Activated CD4-positive, alpha-beta memory T cell treated with anti-CD3 and anti-CD28 coated beads, Interleukin-2, amount 10 ng/mL, durations not matched to agents 7 days and 5 days (primary cell): ENCODE results near the gene TSKS. TPM values are rescaled to one million over a fixed set of nuclear protein-coding genes. Genes with fewer than 3 reads are reported as not detected.
A peak's percentile ranks its signal among the peaks of the same experiment; 100 is the strongest.
"Not testable (repeated sequence)": the region's sequence is repeated elsewhere in the genome, so short reads cannot be mapped to it uniquely, and the experiment has no call there.

Experiments used
- CTCF ChIA-PET: fragments of 350-600 bp; sonication (Branson Sonifier 250); formaldehyde crosslinking; loops from one replicate; lab custom pipeline; 2021; ENCODE audit warnings: antibody characterized with exemption, inconsistent platforms; lab: Charles Lee
- POLR2A ChIA-PET: fragments of 350-600 bp; sonication (Branson Sonifier 250); formaldehyde crosslinking; loops from one replicate; lab custom pipeline; 2021; ENCODE audit warnings: antibody characterized with exemption; lab: Charles Lee
- DNase-seq: peaks from one replicate; pipeline ENCODE4 v3.0.0-alpha.2; 2020
- H3K27ac Mint-ChIP-seq: one replicate; pipeline ENCODE4 v1.8.0; 2021; ENCODE audit warnings: mild to moderate bottlenecking, mixed read lengths
- H3K27me3 Mint-ChIP-seq: one replicate; pipeline ENCODE4 v1.8.0; 2021; ENCODE audit warnings: mixed read lengths
- H3K36me3 Mint-ChIP-seq: one replicate; pipeline ENCODE4 v1.8.0; 2021; ENCODE audit warnings: low read depth, mixed read lengths
- H3K4me1 Mint-ChIP-seq: one replicate; pipeline ENCODE4 v1.8.0; 2021; ENCODE audit warnings: mixed read lengths
- H3K4me3 Mint-ChIP-seq: one replicate; pipeline ENCODE4 v1.8.0; 2021; ENCODE audit warnings: mild to moderate bottlenecking, mixed read lengths
- H3K9me3 Mint-ChIP-seq: one replicate; pipeline ENCODE4 v1.8.0; 2021; ENCODE audit warnings: mixed read lengths
- total RNA-seq, 2 experiments: library from RNA; stranded (reverse); gene quantifications; one replicate each; pipeline ENCODE4 v1.2.3, GENCODE V29; 2021

Gene TSKS
- total RNA-seq, 2 experiments from 2014 or later: 0.63 to 0.86 TPM

DNA sequence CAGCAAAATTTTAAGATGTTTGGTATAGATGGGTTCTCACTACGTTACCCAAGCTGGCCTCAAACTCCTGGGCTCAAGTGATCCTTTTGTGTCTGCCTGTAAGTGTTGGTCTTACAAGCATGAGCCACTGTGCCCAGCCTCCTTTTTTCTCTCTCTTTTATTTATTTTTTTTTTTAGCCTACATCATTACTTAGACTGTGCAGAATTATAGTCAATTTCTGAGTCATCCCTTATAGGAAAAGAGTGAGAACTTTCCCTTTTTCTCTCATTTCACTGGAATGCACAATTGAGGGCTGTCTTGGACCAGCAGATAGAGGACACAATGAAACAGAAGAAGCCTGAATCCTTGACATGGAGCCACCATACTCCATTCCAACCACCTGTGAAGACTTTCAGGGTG is 13.3 kb downstream of the TSKS start:
- ChIA-PET POLR2A (no interaction called here), CTCF (interaction anchor here (1.0 kb wide), 1 partner anchor 16 kb away, joined by 3 read pairs; no protein-coding TSS in a partner anchor)
- no peaks in the 10 kb centered on the region for H3K4me1 Mint-ChIP-seq
- no peak for DNase-seq
- H3K27ac Mint-ChIP-seq: no peak overlapping the region
- H3K9me3 Mint-ChIP-seq: peaks cover 4% of the 10 kb centered on the region
- H3K27me3 Mint-ChIP-seq: no peaks in the 10 kb centered on the region
- H3K4me3 Mint-ChIP-seq: no peak overlapping the region
- no peaks in the 10 kb centered on the region for H3K36me3 Mint-ChIP-seq

DNA sequence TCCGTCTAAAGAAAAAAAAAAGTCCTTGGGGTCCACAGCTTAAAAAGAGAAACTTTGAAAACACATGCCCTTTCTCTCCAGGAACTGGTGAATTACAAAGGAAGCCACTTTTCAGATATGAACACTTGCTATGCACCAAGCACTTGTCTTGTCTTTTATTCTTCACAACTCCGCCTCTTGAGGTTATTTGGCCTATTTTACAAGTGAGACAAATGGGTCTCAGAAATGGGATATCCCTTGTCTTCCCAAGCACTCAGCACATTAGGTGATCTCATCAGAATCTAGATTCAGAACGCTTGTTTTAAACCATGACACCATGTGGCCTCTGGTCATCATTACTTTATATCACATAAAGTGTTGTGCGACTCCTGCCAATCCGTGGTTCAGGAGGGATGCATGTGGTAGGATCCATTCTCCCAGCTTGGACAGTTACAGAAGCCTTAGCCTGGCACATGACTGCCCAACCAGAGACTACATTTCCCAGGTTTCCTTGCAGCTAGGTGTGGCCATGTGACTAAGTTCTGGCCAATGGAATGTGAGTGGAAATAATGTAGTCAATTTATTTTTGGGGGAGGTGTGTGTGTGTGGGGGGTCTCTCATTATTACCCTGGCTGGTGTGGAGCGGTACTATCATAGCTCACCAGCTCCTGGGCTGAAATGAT is 13.9 kb downstream of the TSKS start:
- Mint-ChIP-seq H3K4me3 (no peak overlapping the region), H3K36me3 (no peaks in the 10 kb centered on the region), H3K4me1 (no peaks in the 10 kb centered on the region), H3K9me3 (peaks cover 6% of the 10 kb centered on the region), H3K27me3 (no peaks in the 10 kb centered on the region), H3K27ac (no peak overlapping the region)
- POLR2A ChIA-PET: no interaction called here
- CTCF ChIA-PET: interaction anchor here (1.0 kb wide), 1 partner anchor 17 kb away, joined by 3 read pairs; no protein-coding TSS in a partner anchor
- DNase-seq: no peak

DNA sequence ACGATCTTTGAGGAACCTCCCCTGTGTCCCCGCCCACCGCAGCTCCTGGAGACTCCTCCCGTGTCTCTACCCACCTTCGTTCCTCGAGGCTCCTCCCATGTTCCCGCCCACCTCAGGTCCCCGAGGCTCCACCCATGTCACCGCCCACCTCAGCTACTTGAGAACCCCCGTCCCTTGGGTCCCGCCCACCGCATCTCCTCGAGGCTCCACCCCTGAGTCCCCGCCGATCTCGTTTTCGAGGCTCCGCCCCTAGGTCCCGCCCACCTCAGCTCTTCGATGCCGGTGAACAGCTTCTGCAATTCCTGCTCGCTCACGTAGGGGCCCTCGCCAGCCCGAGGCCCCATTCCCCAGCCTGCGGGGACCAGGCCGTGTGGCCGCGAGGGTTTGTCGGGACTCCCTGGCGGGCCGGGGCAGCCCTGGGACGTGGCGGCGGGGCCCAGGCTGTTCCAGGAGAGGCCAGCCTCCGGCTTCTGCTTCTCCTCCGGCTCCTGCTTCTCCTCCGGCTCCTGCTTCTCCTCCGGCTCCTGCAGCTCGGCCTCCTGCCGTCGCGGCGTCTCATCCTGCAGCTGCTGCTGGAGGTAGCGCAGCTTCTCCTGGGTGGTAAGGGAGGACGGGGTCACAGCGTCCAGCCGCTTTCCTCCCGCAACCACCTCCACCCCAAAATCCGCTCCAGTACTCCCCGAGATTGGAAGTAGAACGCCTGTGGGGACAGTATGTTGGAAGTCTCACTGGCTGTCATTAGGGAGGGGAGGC is 16.7 kb downstream of the TSKS start:
- Mint-ChIP-seq H3K27me3 (no peaks in the 10 kb centered on the region), H3K27ac (no peak overlapping the region), H3K4me1 (no peaks in the 10 kb centered on the region), H3K4me3 (no peak overlapping the region), H3K9me3 (peaks cover 6% of the 10 kb centered on the region), H3K36me3 (no peaks in the 10 kb centered on the region)
- ChIA-PET POLR2A (interaction anchor here (0.6 to 1.3 kb wide), 2 partner anchors 14 to 503 kb away, joined by 3 read pairs; no protein-coding TSS in a partner anchor), CTCF (no interaction called here)
- peak; percentile 23 for DNase-seq

DNA sequence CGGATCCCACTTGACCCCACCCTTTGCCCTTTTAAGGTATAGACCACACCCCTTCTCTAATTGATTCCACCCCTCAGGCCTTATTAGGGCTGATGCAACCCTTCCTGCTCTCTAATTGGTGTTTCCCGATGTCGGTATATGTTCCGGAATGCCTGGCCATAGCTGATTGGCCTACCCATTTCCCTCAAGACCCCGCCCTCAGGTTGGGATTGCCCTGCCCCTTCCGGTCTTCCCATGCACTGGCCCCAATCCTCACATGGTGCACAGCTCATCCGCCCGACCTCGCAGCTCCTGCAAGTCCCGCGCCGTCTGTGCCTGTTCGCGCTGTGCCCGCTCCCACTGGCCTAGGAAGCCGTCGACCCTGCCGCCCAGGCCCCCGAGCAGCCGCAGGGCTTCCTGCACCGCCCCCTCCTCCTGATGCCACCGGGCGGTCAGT is 18.1 kb downstream of the TSKS start:
- ChIA-PET POLR2A (no interaction called here), CTCF (no interaction called here)
- Mint-ChIP-seq H3K4me3 (no peak overlapping the region), H3K27me3 (no peaks in the 10 kb centered on the region), H3K4me1 (no peaks in the 10 kb centered on the region), H3K27ac (no peak overlapping the region), H3K9me3 (peaks cover 6% of the 10 kb centered on the region), H3K36me3 (no peaks in the 10 kb centered on the region)
- no peak for DNase-seq

DNA sequence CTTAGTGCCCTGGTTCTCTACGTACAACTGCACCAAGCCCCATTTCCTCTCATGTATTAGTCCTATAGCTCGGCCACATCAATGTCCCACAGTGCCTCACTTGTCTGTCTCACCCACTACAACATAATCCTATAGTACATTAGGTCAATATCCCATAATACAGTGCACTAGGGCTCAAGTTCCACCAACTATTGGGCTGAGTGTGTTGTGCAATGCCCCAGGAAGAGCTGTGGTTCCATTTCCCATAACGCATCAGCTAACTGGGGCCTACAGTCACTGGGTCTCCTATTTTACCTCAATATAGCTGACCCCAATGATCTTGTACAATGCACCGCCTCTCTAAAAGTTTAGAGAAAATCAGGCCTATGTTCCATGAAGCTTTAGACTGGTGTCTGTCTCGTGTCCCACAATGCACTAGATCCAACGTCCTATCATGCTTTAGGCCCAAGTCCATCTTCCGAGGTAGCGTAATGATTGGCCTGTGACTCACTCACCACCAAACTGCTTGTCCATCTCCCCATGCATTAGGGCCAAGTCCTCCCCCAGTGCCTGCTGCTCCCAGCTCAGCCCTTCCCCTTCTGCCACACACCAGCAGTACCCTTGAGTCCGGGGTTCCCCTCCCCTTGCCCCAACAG is 21.8 kb downstream of the TSKS start:
- DNase-seq: no peak
- POLR2A ChIA-PET: no interaction called here
- no peaks in the 10 kb centered on the region for H3K27me3 Mint-ChIP-seq
- H3K27ac Mint-ChIP-seq: no peak overlapping the region
- H3K9me3 Mint-ChIP-seq: peaks cover 6% of the 10 kb centered on the region
- CTCF ChIA-PET: no interaction called here
- no peaks in the 10 kb centered on the region for H3K36me3 Mint-ChIP-seq
- peaks cover 3% of the 10 kb centered on the region for H3K4me1 Mint-ChIP-seq
- H3K4me3 Mint-ChIP-seq: no peak overlapping the region

DNA sequence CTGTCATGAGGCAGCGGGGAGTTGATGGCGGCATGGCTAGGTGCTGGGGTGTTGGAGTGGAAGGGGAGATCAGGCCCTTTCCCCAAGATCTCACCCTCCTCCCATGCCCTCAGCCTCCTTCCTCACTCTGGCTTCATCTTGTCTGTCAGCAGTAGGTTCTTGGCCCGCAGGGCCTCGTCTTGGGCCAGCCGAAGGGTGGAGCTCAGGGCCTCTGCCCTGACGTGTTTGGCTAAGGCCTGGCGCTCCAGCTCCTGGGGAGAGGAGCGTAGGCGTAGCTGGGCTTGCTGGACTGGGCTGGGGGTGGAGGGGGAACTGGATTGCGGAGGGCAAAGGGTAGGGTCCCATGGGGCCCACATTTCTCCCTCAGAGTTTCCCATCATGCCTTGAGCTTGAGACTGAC is 23.2 kb downstream of the TSKS start:
- DNase-seq: no peak
- POLR2A ChIA-PET: interaction anchor here (0.6 kb wide), 1 partner anchor 315 kb away, joined by 3 read pairs; no protein-coding TSS in a partner anchor
- CTCF ChIA-PET: no interaction called here
- Mint-ChIP-seq H3K4me1 (peaks cover 3% of the 10 kb centered on the region), H3K27me3 (no peaks in the 10 kb centered on the region), H3K27ac (no peak overlapping the region), H3K36me3 (no peaks in the 10 kb centered on the region), H3K9me3 (peaks cover 3% of the 10 kb centered on the region), H3K4me3 (no peak overlapping the region)

DNA sequence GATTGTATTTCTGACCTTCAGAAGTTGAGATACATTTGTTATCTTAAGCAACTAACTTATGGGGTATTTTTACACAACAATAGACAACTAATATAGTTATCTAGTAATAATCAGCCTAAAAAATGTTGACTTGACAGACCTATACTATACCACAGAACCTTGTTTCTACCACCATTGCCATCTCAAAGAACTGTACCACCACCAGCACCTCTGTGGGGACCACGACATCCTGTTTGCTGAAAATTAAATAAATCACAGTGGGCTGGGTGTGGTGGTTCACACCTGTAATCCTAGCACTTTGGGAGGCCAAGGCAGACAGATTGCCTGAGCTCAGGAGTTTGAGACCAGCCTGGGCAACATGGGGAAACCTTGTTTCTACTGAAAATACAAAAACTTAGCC is 24.0 kb downstream of the TSKS start:
- CTCF ChIA-PET: interaction anchor here (1.5 kb wide), 1 partner anchor 21 kb away, joined by 4 read pairs; no protein-coding TSS in a partner anchor
- POLR2A ChIA-PET: no interaction called here
- Mint-ChIP-seq H3K27me3 (no peaks in the 10 kb centered on the region), H3K27ac (no peak overlapping the region), H3K36me3 (no peaks in the 10 kb centered on the region), H3K4me1 (peaks cover 3% of the 10 kb centered on the region), H3K9me3 (no peaks in the 10 kb centered on the region), H3K4me3 (no peak overlapping the region)
- no peak for DNase-seq

DNA sequence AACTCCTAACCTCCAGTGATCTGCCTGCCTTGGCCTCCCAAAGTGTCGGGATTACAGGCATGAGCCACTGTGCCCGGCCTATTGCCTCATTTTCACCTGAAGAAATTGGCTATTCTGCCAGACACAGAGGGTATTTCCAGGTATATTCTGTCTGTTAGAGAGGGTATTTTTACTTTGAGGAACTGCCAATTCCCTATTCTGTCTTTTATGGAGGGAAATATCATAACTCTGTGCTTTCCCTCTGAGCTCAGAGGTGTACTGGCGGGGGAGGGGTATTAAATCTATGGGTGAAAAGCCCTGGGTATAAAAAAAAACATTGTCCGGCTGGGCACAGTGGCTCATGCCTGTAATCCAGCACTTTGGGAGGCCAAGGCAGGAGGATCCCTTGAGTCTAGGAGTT is 24.8 kb downstream of the TSKS start:
- Mint-ChIP-seq H3K36me3 (no peaks in the 10 kb centered on the region), H3K4me1 (peaks cover 3% of the 10 kb centered on the region), H3K4me3 (no peak overlapping the region), H3K9me3 (no peaks in the 10 kb centered on the region), H3K27me3 (no peaks in the 10 kb centered on the region), H3K27ac (no peak overlapping the region)
- ChIA-PET POLR2A (no interaction called here), CTCF (interaction anchor here (1.5 kb wide), 1 partner anchor 20 kb away, joined by 4 read pairs; no protein-coding TSS in a partner anchor)
- no peak for DNase-seq

DNA sequence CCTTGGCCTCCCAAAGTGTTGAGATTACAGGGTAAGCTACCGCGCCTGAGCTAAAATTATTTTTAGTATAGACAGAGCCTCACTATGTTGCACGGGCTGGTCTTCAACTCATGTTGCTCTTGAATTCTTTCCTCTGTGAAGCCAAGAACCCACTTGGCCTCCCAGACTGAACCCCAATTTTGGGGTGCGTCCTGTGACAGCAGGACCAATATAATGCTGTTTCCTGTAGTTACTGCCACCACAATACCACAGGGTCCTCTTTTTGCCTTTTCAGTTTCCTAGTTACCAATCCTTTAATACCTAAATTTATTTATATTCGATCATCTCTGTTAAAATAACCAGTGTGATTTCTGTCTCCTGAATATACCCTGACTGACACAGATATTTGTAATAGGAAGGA is 32.9 kb downstream of the TSKS start:
- ChIA-PET CTCF (interaction anchor here (2.1 kb wide), 1 partner anchor 12 kb away, joined by 9 read pairs; no protein-coding TSS in a partner anchor), POLR2A (no interaction called here)
- H3K27ac Mint-ChIP-seq: no peak overlapping the region

DNA sequence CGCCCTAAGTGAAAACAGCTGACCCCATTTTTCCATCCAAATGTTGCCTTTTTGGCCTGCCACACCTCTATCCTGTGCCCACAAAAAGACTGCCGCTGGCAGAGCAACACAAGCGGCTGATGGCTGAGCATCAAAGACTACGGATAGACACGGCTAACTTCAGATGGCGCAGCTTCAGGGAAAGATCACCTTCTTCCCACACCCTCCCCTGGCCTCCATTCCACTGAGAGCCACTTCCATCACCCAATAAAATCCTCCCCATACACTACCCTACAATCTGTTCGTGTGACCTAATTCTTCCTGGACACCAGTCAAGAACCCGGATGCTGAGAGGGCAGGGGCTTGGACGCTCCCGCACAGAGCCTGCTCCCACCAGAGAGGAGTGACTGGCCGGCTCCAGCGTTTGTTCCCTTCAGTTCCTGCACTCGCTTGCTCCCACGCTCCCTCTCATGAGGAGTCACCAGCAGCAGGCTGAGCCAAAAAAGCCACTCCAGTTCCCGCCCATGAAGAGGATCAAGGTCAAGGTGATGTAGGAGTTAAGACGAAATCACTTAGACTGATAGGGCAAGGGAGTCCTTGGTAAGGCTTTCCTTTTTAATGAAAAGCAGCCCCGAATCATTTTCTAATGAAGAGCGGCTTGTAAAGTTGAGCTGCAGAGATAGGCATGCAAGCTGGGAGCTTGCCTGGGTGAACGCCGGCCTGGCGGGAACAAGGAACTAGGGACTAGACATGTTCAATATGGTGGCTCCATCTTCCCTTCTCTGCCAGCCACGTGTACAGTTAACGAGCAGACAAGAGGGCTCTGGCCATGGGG is 35.7 kb downstream of the TSKS start:
- no peaks in the 10 kb centered on the region for H3K27me3 Mint-ChIP-seq
- ChIA-PET CTCF (no interaction called here), POLR2A (no interaction called here)
- H3K36me3 Mint-ChIP-seq: no peaks in the 10 kb centered on the region
- H3K4me3 Mint-ChIP-seq: no peak overlapping the region
- no peak overlapping the region for H3K27ac Mint-ChIP-seq
- no peak for DNase-seq
- H3K4me1 Mint-ChIP-seq: no peaks in the 10 kb centered on the region
- H3K9me3 Mint-ChIP-seq: no peaks in the 10 kb centered on the region

More for the DNA sequence above, 32.9 kb downstream of the TSKS start:
- Mint-ChIP-seq H3K9me3 (no peaks in the 10 kb centered on the region), H3K4me3 (no peak overlapping the region), H3K36me3 (no peaks in the 10 kb centered on the region), H3K4me1 (no peaks in the 10 kb centered on the region), H3K27me3 (no peaks in the 10 kb centered on the region)
- no peak for DNase-seq

DNA sequence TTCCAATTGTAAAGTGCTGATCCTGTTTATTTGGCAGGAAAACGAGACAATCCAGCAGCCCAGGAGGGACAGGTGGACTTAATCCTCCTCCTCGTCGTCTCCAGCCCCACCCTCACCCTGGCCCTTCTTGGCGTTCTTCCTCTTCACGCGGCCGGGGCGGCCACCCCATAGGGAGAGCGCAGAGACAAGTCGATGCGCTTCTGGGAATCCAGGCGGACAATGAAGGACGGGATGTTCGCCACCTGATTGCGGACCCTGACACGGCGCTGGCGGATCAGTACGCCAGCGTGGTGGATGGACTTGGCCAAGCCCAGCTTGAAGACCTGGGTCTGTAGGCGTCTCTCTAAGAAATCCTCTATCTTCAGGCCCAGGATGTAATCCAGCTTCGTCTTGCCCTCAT is 43.7 kb downstream of the TSKS start:
- H3K27me3 Mint-ChIP-seq, H3K36me3 Mint-ChIP-seq: not testable (repeated sequence)

DNA sequence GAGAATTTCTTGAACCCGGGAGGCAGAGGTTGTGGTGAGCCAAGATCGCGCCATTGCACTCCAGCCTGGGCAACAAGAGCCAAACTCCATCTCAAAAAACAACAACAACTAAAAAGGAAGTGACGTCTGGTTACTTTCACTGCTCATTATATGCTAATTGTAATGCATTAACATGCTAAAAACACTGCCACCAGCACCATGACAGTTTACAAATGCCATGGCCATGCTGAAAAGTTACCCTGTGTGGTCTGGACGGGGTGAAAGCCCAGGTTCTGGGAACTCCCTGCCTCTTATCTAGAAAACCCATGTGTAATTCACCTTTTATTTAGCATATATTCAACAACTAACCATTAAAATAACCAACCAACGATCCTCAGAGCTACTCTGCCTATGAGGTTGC is 44.1 kb downstream of the TSKS start:
- H3K27me3 Mint-ChIP-seq: no peaks in the 10 kb centered on the region
- no peak overlapping the region for H3K4me3 Mint-ChIP-seq
- H3K36me3 Mint-ChIP-seq: no peaks in the 10 kb centered on the region
- DNase-seq: no peak
- peaks cover 5% of the 10 kb centered on the region for H3K9me3 Mint-ChIP-seq
- ChIA-PET POLR2A (interaction anchor here (1.3 kb wide), 1 partner anchor 131 kb away, joined by 3 read pairs; no protein-coding TSS in a partner anchor), CTCF (no interaction called here)
- peaks cover 25% of the 10 kb centered on the region for H3K4me1 Mint-ChIP-seq
- H3K27ac Mint-ChIP-seq: no peak overlapping the region

More for the DNA sequence above, 43.7 kb downstream of the TSKS start:
- H3K9me3 Mint-ChIP-seq, CTCF ChIA-PET, DNase-seq, H3K27ac Mint-ChIP-seq, POLR2A ChIA-PET, H3K4me3 Mint-ChIP-seq: not testable (repeated sequence)
- peaks cover 25% of the 10 kb centered on the region for H3K4me1 Mint-ChIP-seq
